AG04450 (cell line): Measurements from ENCODE around the gene CAB39L. TPM values are rescaled to one million over a fixed set of nuclear protein-coding genes. Genes with fewer than 3 reads are reported as not detected.

Experiments
- CTCF ChIA-PET: fragments of 300-600, 350-600 bp; formaldehyde crosslinking; extraction: SDS; loops from one replicate; lab custom pipeline; 2022; ENCODE audit warnings: antibody characterized with exemption, inconsistent platforms; lab: Charles Lee
- POLR2A ChIA-PET: fragments of 350-600 bp; formaldehyde crosslinking; extraction: SDS; loops from one replicate; lab custom pipeline; 2021; ENCODE audit warnings: antibody characterized with exemption, inconsistent platforms; lab: Yijun Ruan, JAX
- DNase-seq: peaks from one replicate; pipeline ENCODE4 v3.0.0-alpha.2; 2011; ENCODE audit warnings: low read depth, low spot score
- H3K27ac ChIP-seq: one replicate; pipeline ENCODE4 v1.5.1; 2012; ENCODE audit warnings: low read depth, low read length, control low read depth
- H3K27me3 ChIP-seq: one replicate; pipeline ENCODE4 v1.6.0; 2012; ENCODE audit warnings: low read length; ENCODE audit not compliant: control insufficient read depth, insufficient read depth
- H3K4me3 ChIP-seq: 2 replicates; pipeline ENCODE4 v1.5.1; 2011; ENCODE audit warnings: mild to moderate bottlenecking, low read depth, low read length, control low read depth
- H3K9me3 ChIP-seq: 2 replicates; pipeline ENCODE4 v1.5.1; 2012; ENCODE audit warnings: low read length; ENCODE audit not compliant: control insufficient read depth, insufficient read depth
- polyA plus RNA-seq: library from polyadenylated mRNA; depleted of rRNA; stranded (reverse); fragments of >200 nt; gene quantifications from 2 replicates; pipeline ENCODE4 v1.2.3, GENCODE V29; 2011
- TF ChIP-seq, protein P1 (sequence below): IDR thresholded peaks from 2 replicates; pipeline ENCODE4 v1.5.1; 2011; ENCODE audit warnings: low read depth, low read length, control low read depth, inconsistent platforms

Gene CAB39L
- polyA plus RNA-seq, 1 experiment = 26.3 TPM

DNA sequence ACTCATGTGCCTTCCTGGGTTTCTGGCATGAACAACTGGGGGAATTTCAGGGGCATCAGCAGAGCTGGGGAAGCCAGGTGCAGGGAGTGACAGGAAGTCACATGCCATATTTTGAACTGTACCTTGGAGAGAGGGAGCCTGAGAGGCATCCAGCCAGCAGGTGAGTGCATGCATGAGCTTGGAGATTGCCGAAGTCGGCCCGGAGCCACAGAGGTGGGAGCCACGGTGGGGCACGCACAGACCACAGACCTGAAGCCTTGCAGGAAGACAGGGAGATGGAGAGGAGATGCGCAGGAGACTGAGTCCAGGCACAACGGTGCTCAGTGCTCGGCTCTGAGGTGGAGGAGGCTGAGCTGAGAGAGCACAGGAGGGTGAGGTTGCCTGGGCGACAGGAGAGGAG is 141.0 kb downstream of the CAB39L start:
- CTCF ChIA-PET = interaction anchor here (0.5 to 3.2 kb wide), 5 partner anchors 9 to 304 kb away, joined by 3 to 15 read pairs (median 4); no protein-coding TSS in a partner anchor

DNA sequence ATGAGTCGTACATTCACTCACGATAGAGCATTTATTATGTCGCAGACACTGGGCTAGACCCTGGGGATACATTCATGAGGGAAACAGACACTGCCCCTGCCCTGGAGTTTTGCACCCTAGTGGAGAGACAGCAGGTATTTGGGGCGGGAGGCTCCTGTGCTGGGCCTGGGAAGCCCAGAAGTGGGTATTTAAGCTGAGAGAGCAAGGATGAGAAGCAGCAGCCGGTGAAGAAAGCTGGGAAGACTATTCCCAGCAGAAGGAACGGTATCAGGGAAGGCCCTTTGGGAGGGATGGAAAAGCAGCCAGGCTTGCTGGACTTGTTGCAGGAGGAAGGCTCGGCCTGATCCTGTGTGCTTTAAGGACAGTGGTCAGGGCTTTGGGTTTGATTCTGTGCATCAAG is 141.6 kb downstream of the CAB39L start:
- ChIA-PET CTCF (interaction anchor here (0.6 to 3.2 kb wide), 9 partner anchors 10 to 311 kb away, joined by 3 to 34 read pairs (median 5); no protein-coding TSS in a partner anchor), POLR2A (no interaction called here)
- Histone ChIP-seq H3K27ac (no peak overlapping the region), H3K9me3 (no peaks in the 10 kb centered on the region; the same call in 1 of the 2 replicates), H3K27me3 (no peaks in the 10 kb centered on the region), H3K4me3 (no peak overlapping the region)
- TF ChIP-seq, protein P1, sequence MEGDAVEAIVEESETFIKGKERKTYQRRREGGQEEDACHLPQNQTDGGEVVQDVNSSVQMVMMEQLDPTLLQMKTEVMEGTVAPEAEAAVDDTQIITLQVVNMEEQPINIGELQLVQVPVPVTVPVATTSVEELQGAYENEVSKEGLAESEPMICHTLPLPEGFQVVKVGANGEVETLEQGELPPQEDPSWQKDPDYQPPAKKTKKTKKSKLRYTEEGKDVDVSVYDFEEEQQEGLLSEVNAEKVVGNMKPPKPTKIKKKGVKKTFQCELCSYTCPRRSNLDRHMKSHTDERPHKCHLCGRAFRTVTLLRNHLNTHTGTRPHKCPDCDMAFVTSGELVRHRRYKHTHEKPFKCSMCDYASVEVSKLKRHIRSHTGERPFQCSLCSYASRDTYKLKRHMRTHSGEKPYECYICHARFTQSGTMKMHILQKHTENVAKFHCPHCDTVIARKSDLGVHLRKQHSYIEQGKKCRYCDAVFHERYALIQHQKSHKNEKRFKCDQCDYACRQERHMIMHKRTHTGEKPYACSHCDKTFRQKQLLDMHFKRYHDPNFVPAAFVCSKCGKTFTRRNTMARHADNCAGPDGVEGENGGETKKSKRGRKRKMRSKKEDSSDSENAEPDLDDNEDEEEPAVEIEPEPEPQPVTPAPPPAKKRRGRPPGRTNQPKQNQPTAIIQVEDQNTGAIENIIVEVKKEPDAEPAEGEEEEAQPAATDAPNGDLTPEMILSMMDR = no peak
- DNase-seq = no peak

More for the DNA sequence above, 141.0 kb downstream of the CAB39L start:
- TF ChIP-seq, protein P1 = no peak
- no peak overlapping the region for H3K4me3 ChIP-seq
- no peaks in the 10 kb centered on the region; the same call in 1 of the 2 replicates for H3K9me3 ChIP-seq
- no peak overlapping the region for H3K27ac ChIP-seq
- no peak for DNase-seq
- POLR2A ChIA-PET = no interaction called here
- H3K27me3 ChIP-seq = no peaks in the 10 kb centered on the region

DNA sequence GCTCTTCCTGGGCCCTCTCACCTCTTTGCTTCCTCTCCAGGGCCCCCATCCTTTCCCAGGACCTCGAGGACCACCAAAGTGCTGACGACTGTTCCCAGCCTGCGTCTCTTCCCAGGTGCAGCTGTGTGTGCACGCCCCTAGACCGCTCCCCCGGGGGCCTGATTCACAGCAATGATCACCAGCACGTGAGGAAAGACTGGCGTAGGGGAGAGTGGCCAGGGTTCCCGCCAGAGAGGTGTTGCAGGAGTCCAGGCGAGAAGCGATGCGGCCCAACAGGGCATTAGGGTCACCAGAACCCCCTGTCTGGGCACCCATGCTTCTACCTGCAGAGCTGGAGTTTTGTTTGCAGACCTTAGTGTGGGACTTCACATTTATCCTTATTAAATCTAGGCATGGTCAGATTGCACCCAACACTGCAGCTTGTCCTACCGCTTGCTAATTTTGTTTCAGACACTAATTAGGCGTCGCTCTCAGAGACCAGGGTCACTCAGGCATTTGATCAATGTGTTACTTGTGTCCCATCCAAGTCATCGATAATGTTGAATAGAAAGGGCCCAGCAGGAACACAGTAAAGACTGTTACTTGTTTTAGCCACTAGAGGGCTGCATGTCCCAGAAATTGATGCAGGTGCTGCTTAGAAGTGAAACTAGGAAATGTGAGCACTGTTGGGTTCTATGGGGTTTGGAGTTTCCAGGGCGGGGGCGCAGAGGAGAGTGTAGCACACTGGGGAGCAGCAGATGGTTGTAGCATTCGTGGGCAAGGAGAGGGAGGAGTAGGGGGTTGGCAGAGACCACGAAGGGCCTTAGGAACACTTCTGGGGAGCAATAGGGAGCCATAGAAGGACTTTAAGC is 142.9 kb downstream of the CAB39L start:
- Histone ChIP-seq H3K4me3 (no peak overlapping the region), H3K27ac (no peak overlapping the region), H3K9me3 (no peaks in the 10 kb centered on the region; the same call in 1 of the 2 replicates), H3K27me3 (no peaks in the 10 kb centered on the region)
- POLR2A ChIA-PET = no interaction called here
- DNase-seq = peak; percentile 48
- TF ChIP-seq, protein P1 = peak; percentile 90
- CTCF ChIA-PET = interaction anchor here (0.6 to 3.2 kb wide), 15 partner anchors 9 to 306 kb away, joined by 3 to 34 read pairs (median 4); no protein-coding TSS in a partner anchor

DNA sequence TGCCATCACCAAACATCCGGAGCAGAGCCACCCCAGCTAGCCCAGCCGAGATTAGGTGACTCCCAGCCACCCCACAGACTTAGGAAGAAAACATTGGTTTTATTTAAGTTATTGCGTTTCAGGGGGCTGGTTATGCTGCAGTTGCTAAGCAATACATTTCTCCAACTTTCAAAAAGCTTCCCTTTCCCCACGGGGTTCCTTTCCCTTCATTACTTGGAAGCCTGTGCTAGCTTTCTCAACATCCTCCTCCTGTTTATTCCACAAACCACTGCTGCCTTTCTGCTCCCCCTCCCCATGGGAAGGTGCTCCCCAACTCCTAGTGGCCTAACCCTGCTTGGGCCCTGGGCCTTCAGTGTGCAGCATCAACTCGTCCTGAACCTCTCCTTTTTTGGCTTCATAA is 143.6 kb downstream of the CAB39L start:
- POLR2A ChIA-PET = no interaction called here

More for the DNA sequence above, 143.6 kb downstream of the CAB39L start:
- no peaks in the 10 kb centered on the region; the same call in 1 of the 2 replicates for H3K9me3 ChIP-seq
- no peak overlapping the region for H3K27ac ChIP-seq
- H3K27me3 ChIP-seq = no peaks in the 10 kb centered on the region
- H3K4me3 ChIP-seq = no peak overlapping the region
- DNase-seq = no peak
- TF ChIP-seq, protein P1 = no peak
- CTCF ChIA-PET = interaction anchor here (0.6 to 3.2 kb wide), 11 partner anchors 8 to 307 kb away, joined by 3 to 34 read pairs (median 4); no protein-coding TSS in a partner anchor
